ENCODE data around the gene ALG14.

GRCh38 chr1:94989398-94989797 lies 83.4 kb downstream of the ALG14 start:
- no peak for TF ChIP-seq CTCF (IDR thresholded peaks at IDR 0.05; ENCODE audit: borderline replicate concordance, extremely low read depth, low read length, poor library complexity, severe bottlenecking)
- no peak for TF ChIP-seq EZH2 (IDR thresholded peaks at IDR 0.05; ENCODE audit: borderline replicate concordance, low read depth, low read length, severe bottlenecking)

Data from DND-41 (cell line).